ENCODE measurements around the gene RICTOR.

DNA sequence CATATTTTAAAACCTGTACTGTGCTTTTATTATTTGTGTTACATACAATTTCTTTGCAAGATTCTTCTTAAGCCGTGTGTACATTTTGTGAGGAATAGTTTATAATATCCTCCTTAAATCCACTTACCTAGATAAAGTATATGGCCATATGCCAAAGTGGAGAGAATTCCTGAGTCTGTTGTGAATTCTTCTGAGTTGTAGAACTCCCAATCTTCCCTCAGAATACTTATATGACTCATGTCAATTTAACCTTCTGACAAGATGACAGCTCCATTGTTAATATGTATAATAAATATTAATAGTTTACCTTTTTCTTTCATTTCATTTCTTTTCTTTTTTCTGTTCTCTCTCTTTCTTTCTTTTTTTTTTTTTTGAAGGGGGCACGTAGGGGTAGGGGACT is 6.0 kb upstream of the RICTOR start:
- no peak for TF ChIP-seq GATA2 (IDR thresholded peaks at IDR 0.05; ENCODE audit: low read depth, low read length)
- no peak for TF ChIP-seq GATA3 (IDR thresholded peaks at IDR 0.05; ENCODE audit: low read depth, low read length)
